Measurements from ENCODE around the gene ACOT9. TPM values are rescaled to one million over a fixed set of nuclear protein-coding genes. Genes with fewer than 3 reads are reported as not detected.

Gene ACOT9
- total RNA-seq, 4 donors from 2014 or later: 21.4 to 72.2 (median 27.5) TPM

GRCh38 chrX:23785580-23785979 lies 42.5 kb upstream of the ACOT9 start:
- in situ Hi-C loops (cut with MboI; ENCODE audit: low pct_ligation_motif_present in 1 of 4, low pct_unique_long_range_greater_than_20kb in 1 of 4, low sequenced_read_pairs in 3 of 4): loop anchor here in 2 of 4 donors (10.0 to 25.0 kb wide), 2 partner anchors 102 to 119 kb away; partner anchors contain the start of genes APOO (in 1 of the 2) and CXorf58 (in 1 of the 2)
- no peaks in the 10 kb centered on the region for H3K9me3 ChIP-seq
- whole genome bisulfite sequencing, 2 donors (ENCODE audit: low coverage in 1 of 2): 0 to 63% methylated on average over 2 of the region's 2 CpGs
- peak overlapping the region; percentile 83 to 97 (median 97) for H3K27ac ChIP-seq
- TF ChIP-seq CTCF (IDR thresholded peaks at IDR 0.05) (no peak), POLR2AphosphoS5 (IDR thresholded peaks at IDR 0.05) (peak in 1 of 3 donors; percentile 23)
- no peaks in the 10 kb centered on the region for H3K27me3 ChIP-seq
- peaks cover 0 to 5% (median 0%) of the 10 kb centered on the region in 4 donors for H3K36me3 ChIP-seq
- H3K4me1 ChIP-seq: peaks cover 0 to 15% (median 0%) of the 10 kb centered on the region in 4 donors
- intact Hi-C loops (cut with DNase I; ENCODE audit: low total_unique reads): no loop called here
- peak overlapping the region in 3 of 4 donors; percentile 48 to 81 (median 77) for H3K4me3 ChIP-seq
- DNase-seq: no peak

DNA sequence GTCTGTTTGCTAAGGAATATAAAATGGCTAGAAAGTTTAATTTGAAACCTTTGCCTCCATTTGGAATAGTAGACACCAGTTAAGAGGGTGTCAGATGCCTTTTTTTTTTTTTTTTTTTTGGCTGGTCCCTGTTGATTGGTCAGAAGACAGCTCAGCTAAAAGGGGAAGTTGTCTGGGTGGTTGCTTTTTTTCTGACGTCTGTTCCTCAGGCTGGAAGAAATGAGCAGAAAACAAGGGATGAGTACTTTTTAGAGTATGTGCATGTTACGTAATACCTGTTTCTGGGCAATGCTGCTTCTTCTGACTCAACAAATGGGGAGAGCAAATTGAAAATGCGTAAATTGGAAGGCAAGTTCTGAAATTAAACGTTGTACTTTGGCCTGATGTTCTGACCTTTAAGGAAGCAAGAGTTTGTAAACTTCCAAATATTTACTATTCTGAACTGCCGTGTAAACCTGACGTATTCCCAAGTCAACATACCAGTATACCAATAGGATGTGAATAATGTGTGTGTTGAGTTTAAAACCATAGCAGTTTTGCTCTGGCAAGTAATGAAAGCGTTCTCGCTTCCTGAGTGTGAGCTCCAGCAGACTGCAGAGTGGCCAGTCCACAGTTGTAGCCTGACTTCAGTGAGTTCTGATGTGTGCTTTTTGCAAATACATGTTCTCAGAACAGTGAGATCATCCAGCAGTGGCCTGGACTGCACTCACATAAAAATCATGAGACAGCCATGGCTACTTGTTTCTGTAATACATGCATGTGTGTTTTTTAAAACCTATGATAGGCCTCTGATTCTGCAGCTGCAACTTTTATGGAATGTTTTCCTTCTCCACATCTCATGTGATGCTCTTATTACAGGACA lies 41.6 kb upstream of the ACOT9 start:
- H3K27me3 ChIP-seq: no peaks in the 10 kb centered on the region
- H3K4me3 ChIP-seq: peak overlapping the region in 3 of 4 donors; percentile 48 to 81 (median 77)
- TF ChIP-seq EP300 (IDR thresholded peaks at IDR 0.05; ENCODE audit: low read depth) (no peak), POLR2A (IDR thresholded peaks at IDR 0.05) (peak; percentile 13), CTCF (IDR thresholded peaks at IDR 0.05) (no peak), POLR2AphosphoS5 (IDR thresholded peaks at IDR 0.05) (peak; percentile 7 to 64 (median 9))
- WGBS, 2 donors (ENCODE audit: low coverage in 1 of 2): 51% methylated on average over 8 of the region's 8 CpGs; no CpG with 5 or more reads in 1 of the 2 donors
- in situ Hi-C loops (cut with MboI; ENCODE audit: low pct_ligation_motif_present in 1 of 4, low pct_unique_long_range_greater_than_20kb in 1 of 4, low sequenced_read_pairs in 3 of 4): loop anchor here in 3 of 4 donors (5.0 to 25.0 kb wide), 3 partner anchors 103 to 120 kb away; partner anchors contain the start of genes APOO (in 1 of the 3) and CXorf58 (in 1 of the 3)
- peaks cover 0 to 15% (median 0%) of the 10 kb centered on the region in 4 donors for H3K4me1 ChIP-seq
- peaks cover 0 to 5% (median 0%) of the 10 kb centered on the region in 4 donors for H3K36me3 ChIP-seq
- DNase-seq: no peak
- no peaks in the 10 kb centered on the region for H3K9me3 ChIP-seq
- peak overlapping the region; percentile 83 to 97 (median 97) for H3K27ac ChIP-seq
- intact Hi-C loops (cut with DNase I; ENCODE audit: low total_unique reads): no loop called here

GRCh38 chrX:23783589-23784469 lies 40.8 kb upstream of the ACOT9 start:
- Histone ChIP-seq H3K9me3 (no peaks in the 10 kb centered on the region), H3K27ac (peak overlapping the region; percentile 83 to 97 (median 97)), H3K36me3 (peaks cover 0 to 5% (median 0%) of the 10 kb centered on the region in 4 donors), H3K4me3 (peak overlapping the region; percentile 48 to 81 (median 76)), H3K4me1 (peaks cover 0 to 15% (median 0%) of the 10 kb centered on the region in 4 donors), H3K27me3 (no peaks in the 10 kb centered on the region)
- no peak for DNase-seq
- in situ Hi-C loops (cut with MboI; ENCODE audit: low pct_ligation_motif_present in 1 of 4, low pct_unique_long_range_greater_than_20kb in 1 of 4, low sequenced_read_pairs in 3 of 4) (loop anchor here in 3 of 4 donors (5.0 to 25.0 kb wide), 3 partner anchors 103 to 121 kb away; partner anchors contain the start of genes APOO (in 1 of the 3) and CXorf58 (in 1 of the 3)), intact Hi-C loops (cut with DNase I; ENCODE audit: low total_unique reads) (loop anchor here (2.0 kb wide), 1 partner anchor 119 kb away; no protein-coding TSS in a partner anchor)
- TF ChIP-seq POLR2AphosphoS5 (IDR thresholded peaks at IDR 0.05): no peak
- TF ChIP-seq POLR2A (IDR thresholded peaks at IDR 0.05): peak; percentile 12
- WGBS, 2 donors (ENCODE audit: low coverage in 1 of 2): 15 to 42% methylated on average over 8 to 21 of the region's 21 CpGs

- in situ Hi-C loops (cut with MboI; ENCODE audit: low pct_ligation_motif_present in 1 of 4, low pct_unique_long_range_greater_than_20kb in 1 of 4, low sequenced_read_pairs in 3 of 4) (loop anchor here in 3 of 4 donors (5.0 to 25.0 kb wide), 3 partner anchors 104 to 122 kb away; partner anchors contain the start of genes APOO (in 1 of the 3) and CXorf58 (in 1 of the 3)), intact Hi-C loops (cut with DNase I; ENCODE audit: low total_unique reads) (loop anchor here (2.0 kb wide), 1 partner anchor 120 kb away; no protein-coding TSS in a partner anchor)
- H3K4me1 ChIP-seq: peaks cover 0 to 15% (median 0%) of the 10 kb centered on the region in 4 donors
- peak within 1 kb of the TSS; percentile 83 to 97 (median 97) for H3K27ac ChIP-seq
- TF ChIP-seq POLR2A (IDR thresholded peaks at IDR 0.05) (peak; percentile 99), POLR2AphosphoS5 (IDR thresholded peaks at IDR 0.05) (peak; percentile 98 to 99 (median 99)), CTCF (IDR thresholded peaks at IDR 0.05) (peak; percentile 68 to 89 (median 74)), EP300 (IDR thresholded peaks at IDR 0.05; ENCODE audit: low read depth) (no peak)
- H3K9me3 ChIP-seq: no peaks in the 10 kb centered on the region
- peak; percentile 96 for DNase-seq
- peaks cover 0 to 5% (median 0%) of the 10 kb centered on the region in 4 donors for H3K36me3 ChIP-seq
- H3K4me3 ChIP-seq: peak within 1 kb of the TSS; percentile 48 to 81 (median 76)
- no peaks in the 10 kb centered on the region for H3K27me3 ChIP-seq
- 0 to 39% methylated on average over 1 to 58 of the region's 58 CpGs for WGBS, 2 donors (ENCODE audit: low coverage in 1 of 2)
Measured at GRCh38 chrX:23782863-23783588, 40.0 kb upstream of the ACOT9 start, which contains the start of gene SAT1. TSS of gene SAT1 (plus strand) at chrX:23783173. CDS start at chrX:23783352, 179 bp downstream.

Measured in transverse colon (tissue), 4 donors.